Mesodermal cell (in vitro differentiated cells): ENCODE results near the gene CCDC102A. TPM values are rescaled to one million over a fixed set of nuclear protein-coding genes. Genes with fewer than 3 reads are reported as not detected.
A peak's percentile ranks its signal among the peaks of the same experiment; 100 is the strongest.

Experiments
- H3K27ac ChIP-seq: 2 replicates; pipeline ENCODE4 v1.7.0; 2013; ENCODE audit warnings: mild to moderate bottlenecking, low read depth, low read length, moderate library complexity; ENCODE audit not compliant: severe bottlenecking
- H3K36me3 ChIP-seq: 2 replicates; pipeline ENCODE4 v1.7.1; 2013; ENCODE audit warnings: mild to moderate bottlenecking, low read length, moderate library complexity; ENCODE audit not compliant: control insufficient read depth, insufficient read depth
- H3K4me1 ChIP-seq: one replicate; pipeline ENCODE4 v1.7.1; 2013; ENCODE audit warnings: mild to moderate bottlenecking, low read length; ENCODE audit not compliant: insufficient read depth, control insufficient read depth, poor library complexity, severe bottlenecking
- H3K4me3 ChIP-seq: 2 replicates; pipeline ENCODE4 v1.7.0; 2013; ENCODE audit warnings: low read length, control low read depth, mild to moderate bottlenecking; ENCODE audit not compliant: insufficient read depth, poor library complexity, severe bottlenecking; ENCODE audit errors: extremely low read depth
- H3K9me3 ChIP-seq: 2 replicates; pipeline ENCODE4 v1.7.1; 2013; ENCODE audit warnings: mild to moderate bottlenecking, low read length, moderate library complexity; ENCODE audit not compliant: control insufficient read depth
- WGBS, 2 experiments: methylation state at CpG; one replicate each; pipeline ENCODE4 v1.1.5; 2013; ENCODE audit warnings: missing lambda C conversion rate in 2 of 2; ENCODE audit not compliant: insufficient coverage in 2 of 2; 5-methylcytosine and 5-hydroxymethylcytosine counted together
- polyA plus RNA-seq, 2 experiments: library from polyadenylated mRNA; stranded (reverse); fragments of 50-300 nt; gene quantifications; one replicate each; pipeline ENCODE4 v1.2.3, GENCODE V29; 2013

The CCDC102A gene
- polyA plus RNA-seq (2013, experiment 1 of 2): 10.6 TPM
- 12.0 TPM for polyA plus RNA-seq (2013, experiment 2 of 2)

DNA sequence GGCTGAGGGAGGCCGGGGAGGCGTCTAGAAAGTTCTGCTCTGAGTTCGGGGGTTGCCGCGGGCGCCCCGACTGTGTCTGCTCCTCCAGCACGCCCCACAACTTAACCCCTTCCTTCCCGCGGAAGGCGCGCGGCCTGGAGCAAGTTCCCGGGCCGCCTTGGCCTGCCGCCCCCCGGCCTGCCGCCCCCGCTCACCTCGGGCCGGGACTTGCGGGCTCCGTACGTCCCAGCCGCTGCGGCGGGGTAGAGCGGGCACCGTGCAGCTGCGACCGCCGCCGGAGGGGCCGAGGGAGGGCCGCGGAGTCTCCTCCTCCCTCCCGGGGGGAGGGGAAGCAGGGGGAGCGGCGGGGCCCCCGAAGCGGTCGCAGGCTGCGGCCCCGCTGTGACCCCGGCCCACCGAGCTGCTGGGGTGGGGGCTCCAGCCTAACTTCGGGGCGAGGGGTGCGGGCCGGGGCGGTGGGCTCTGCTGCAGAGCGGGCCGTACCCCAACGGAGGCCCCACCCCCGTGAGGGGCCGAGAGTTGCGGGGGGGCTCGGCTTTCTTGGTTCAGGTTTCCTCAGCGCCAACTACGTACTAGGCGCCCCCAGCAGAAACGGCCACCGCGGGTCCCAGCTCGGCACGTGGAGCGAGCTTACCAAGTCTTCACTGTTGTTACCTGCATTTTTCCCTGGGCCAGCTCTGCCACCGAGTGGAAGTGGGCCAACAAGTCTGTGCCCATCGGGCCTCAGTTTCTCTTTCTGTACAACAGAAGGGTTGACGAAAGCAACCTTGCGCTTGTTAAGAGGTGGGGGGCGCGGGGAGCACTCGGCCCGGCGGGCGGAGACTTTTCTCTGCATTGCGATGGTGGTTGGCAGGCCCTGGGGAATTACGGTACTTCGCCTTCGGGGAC lies at the start of gene CCDC102A:
CCDC102A (minus strand) TSS at position 266 of the 888 bp plus-strand sequence. CDS start 7,394 bp downstream, outside the sequence.
- Histone ChIP-seq H3K27ac (peak within 1 kb of the TSS; percentile 89), H3K4me1 (peaks cover 32% of the 10 kb centered on the region), H3K4me3 (peak within 1 kb of the TSS; percentile 59), H3K36me3 (no peaks in the 10 kb centered on the region), H3K9me3 (no peaks in the 10 kb centered on the region)
- WGBS, 2 experiments: 1% methylated on average over 41 to 55 of the region's 81 CpGs

DNA sequence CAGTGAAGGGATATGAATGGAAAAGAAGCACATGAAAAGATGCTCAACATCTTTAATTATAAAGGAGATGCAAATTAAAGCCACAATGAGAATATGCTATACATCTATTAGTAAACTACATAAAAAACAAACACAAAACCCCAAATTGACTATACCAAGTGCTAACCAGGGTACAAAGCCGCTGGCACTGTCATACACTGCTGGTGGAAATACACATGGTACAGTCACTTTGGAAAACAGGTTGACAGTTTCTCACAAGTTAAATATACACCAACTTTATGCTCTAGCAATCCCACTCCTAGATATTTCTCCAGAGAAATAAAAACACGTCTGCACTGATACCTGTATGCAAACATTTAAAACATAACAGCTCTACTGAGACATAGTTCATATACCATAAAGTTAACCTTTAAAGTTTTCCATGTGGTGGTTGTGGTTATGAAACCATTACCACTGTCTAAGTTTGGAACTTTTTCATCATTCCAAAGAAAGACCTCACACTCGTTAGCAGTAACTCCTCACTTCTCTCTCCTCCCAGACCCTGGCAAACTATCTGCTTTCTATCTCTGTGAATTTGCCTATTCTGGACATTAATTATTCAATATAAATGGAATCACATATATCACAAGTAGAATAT lies 48.8 kb upstream of the CCDC102A start:
- H3K9me3 ChIP-seq: peaks cover 6% of the 10 kb centered on the region
- no peak overlapping the region for H3K4me3 ChIP-seq
- H3K36me3 ChIP-seq: no peaks in the 10 kb centered on the region
- 83 to 87% methylated on average over 1 to 2 of the region's 3 CpGs for WGBS, 2 experiments
- no peak overlapping the region for H3K27ac ChIP-seq
- H3K4me1 ChIP-seq: peaks cover 1% of the 10 kb centered on the region

DNA sequence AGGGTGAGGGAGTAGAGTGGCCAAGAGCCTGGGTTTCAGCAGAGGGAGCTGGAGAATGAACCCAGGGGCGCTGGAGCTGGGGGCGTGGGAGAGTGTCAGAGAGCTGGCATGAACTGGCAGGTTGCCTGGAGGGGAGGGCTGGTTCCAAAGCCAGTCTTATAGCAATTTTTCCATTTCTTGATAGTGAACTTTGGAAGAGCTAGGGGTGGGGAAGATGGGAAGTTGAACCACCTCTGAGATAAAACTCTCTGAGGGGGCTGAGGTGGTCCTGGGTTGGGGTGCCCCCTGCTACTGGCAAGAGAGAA lies 42.9 kb upstream of the CCDC102A start:
- 83 to 86% methylated on average over 2 of the region's 2 CpGs for WGBS, 2 experiments
- H3K36me3 ChIP-seq: no peaks in the 10 kb centered on the region
- no peaks in the 10 kb centered on the region for H3K9me3 ChIP-seq
- peaks cover 11% of the 10 kb centered on the region for H3K4me1 ChIP-seq
- no peak overlapping the region for H3K4me3 ChIP-seq
- no peak overlapping the region for H3K27ac ChIP-seq

DNA sequence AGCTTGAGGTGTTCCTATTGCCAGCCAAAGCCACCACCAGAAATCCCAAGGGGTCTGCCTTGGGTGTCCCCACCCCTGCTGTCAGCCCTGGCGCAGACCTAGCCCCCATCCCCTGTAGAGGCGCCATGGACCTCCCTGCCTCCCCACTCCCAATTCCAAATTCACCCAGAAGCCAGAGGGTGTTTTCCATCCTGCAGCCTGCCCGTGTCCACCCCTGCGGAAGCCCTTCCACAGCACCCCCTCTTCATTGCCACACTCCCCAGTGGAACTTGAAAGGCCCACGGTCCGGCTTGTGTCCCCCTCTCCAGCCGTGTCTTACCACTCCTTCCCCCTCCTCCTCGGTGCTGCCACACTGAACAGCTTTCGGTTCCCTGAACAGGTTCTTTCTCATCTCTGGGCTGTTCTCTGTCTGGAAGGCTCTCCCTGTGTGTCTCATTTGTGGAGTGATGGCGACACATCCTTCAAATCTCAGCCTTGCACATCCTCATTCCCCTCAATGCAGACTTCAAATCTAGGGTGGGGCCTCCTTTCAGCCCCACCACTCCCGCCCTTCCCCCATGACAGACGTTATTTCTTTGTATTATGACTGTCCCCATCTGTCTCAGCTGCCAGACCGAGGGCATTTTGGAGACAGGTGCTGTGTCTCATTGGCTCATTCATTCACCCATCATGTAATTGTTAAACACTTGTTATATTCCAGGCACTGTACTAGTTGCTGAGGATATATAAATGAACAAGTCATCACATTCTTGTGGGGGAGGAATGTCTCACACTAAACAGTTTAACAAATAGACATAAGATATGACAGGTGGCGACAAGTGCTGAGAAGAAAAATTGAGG lies 42.4 kb upstream of the CCDC102A start:
- WGBS, 2 experiments: 90 to 93% methylated on average over 11 to 13 of the region's 14 CpGs
- Histone ChIP-seq H3K36me3 (no peaks in the 10 kb centered on the region), H3K9me3 (no peaks in the 10 kb centered on the region), H3K27ac (no peak overlapping the region), H3K4me1 (peaks cover 11% of the 10 kb centered on the region), H3K4me3 (no peak overlapping the region)

DNA sequence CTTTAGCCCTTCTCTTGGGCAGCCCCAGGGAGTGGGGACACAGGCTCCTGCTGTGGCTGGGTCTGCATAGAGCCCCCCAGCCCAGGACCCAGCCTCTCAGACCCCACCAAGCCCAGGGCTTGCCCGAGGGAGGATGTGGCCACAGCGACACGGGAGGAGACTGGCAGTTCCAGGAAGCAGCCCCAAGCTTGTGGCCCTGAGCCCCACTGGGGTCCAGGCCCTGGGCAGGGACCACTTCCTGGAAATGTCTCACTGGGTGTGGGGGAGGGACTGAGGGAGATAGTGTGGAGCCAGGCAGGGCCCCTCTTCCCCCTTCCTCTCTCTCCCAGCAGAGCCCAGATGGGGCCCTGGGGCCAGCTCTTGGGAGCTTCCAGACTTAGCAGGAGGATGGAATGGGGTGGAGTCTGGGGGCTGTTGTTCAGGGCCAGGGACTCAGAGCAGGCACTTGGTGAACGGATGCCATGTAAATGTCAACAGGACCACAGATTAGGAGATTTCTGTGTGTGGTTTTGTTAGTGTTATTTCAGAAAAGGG lies 41.4 kb upstream of the CCDC102A start:
- H3K4me1 ChIP-seq: peaks cover 11% of the 10 kb centered on the region
- H3K27ac ChIP-seq: peak overlapping the region; percentile 30
- H3K36me3 ChIP-seq: no peaks in the 10 kb centered on the region
- no peaks in the 10 kb centered on the region for H3K9me3 ChIP-seq
- 76 to 83% methylated on average over 4 of the region's 4 CpGs for WGBS, 2 experiments
- H3K4me3 ChIP-seq: no peak overlapping the region

DNA sequence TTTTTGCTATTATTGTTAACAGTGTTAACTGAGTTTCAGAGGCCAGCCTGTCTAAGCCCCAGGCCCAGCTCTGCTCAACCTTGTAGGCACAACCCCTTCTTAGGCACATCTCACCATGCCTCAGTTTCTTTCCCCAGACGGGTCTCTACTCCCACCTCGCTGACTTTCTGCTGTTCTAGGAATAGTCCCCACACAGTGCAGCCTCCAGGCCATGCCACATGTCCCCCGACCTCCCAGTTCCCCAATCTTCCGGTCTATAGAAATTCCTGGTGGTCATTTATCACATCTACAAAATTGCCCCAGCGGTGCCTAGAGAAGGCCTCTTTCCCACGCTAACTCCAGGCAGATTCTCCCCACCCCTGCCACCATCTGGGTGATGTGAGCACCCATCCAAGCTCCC lies 40.8 kb upstream of the CCDC102A start:
- Histone ChIP-seq H3K4me1 (peaks cover 11% of the 10 kb centered on the region), H3K4me3 (no peak overlapping the region), H3K36me3 (no peaks in the 10 kb centered on the region), H3K9me3 (no peaks in the 10 kb centered on the region), H3K27ac (peak overlapping the region; percentile 30)
- WGBS, 2 experiments: 91 to 94% methylated on average over 6 of the region's 6 CpGs

DNA sequence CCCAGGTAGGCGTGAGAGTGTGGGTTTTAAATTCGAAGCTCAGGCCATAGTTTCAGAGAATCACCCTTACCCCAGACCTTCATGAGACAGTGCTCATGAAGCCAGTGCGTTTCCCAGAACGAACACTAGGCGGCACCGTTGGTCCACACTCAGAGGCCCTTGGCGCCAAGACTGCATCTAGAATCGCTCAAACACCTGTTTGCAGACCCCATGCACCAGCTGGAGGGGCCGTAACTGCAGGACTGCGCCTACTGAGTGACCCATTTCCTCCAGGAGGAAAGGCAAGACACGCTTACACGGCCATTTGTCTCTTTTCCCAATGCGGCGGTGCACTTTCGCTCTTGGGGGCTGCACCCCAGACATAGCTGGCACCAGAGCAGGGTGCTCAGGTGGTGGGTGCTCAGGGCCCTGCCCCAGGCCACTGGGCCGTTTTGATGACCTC lies 40.1 kb upstream of the CCDC102A start:
- H3K27ac ChIP-seq: no peak overlapping the region
- H3K4me3 ChIP-seq: no peak overlapping the region
- no peaks in the 10 kb centered on the region for H3K9me3 ChIP-seq
- peaks cover 11% of the 10 kb centered on the region for H3K4me1 ChIP-seq
- 29 to 33% methylated on average over 14 to 15 of the region's 16 CpGs for WGBS, 2 experiments
- H3K36me3 ChIP-seq: no peaks in the 10 kb centered on the region

DNA sequence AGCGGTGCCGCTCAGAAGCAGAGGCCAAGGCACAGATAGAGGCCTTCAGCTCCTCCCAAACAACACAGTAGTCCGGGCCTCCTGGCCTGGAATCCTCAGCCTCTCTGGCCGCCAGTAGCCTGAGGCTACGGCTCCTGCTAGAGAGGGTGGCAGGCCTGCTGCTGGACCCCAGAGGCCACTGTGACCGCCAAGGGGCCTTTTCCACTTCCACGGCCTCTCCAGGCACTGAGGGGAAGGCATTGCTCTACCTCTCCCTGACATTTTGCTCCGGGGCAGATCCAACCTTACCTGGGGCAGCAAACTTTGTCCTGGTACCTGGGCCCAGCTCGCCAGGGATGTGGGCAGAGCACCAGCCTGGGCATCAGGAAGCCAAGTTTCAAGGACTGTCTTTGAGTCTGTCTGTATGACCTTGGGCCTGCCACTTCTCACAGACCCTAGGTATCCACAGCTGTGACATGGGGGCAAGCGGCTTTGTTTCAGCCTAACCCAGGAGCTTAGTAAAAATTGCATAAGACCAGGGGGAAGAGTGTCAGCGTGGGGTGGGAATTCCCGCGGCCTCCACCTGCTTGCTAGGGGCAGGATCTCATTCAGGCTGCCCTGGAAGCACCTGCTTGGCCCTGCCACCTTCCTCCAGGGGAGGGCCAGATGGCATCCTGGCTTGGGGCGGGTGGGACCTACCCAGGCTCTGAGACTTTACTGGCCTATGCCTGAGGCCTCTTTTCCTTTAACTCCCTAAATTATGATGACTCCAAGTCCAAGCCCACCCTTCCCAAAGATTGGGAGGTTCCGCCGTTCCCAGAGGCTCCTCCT lies 39.3 kb upstream of the CCDC102A start:
- Histone ChIP-seq H3K27ac (no peak overlapping the region), H3K9me3 (no peaks in the 10 kb centered on the region), H3K4me3 (no peak overlapping the region), H3K36me3 (no peaks in the 10 kb centered on the region), H3K4me1 (peaks cover 11% of the 10 kb centered on the region)
- WGBS, 2 experiments: 90 to 93% methylated on average over 13 to 16 of the region's 16 CpGs

DNA sequence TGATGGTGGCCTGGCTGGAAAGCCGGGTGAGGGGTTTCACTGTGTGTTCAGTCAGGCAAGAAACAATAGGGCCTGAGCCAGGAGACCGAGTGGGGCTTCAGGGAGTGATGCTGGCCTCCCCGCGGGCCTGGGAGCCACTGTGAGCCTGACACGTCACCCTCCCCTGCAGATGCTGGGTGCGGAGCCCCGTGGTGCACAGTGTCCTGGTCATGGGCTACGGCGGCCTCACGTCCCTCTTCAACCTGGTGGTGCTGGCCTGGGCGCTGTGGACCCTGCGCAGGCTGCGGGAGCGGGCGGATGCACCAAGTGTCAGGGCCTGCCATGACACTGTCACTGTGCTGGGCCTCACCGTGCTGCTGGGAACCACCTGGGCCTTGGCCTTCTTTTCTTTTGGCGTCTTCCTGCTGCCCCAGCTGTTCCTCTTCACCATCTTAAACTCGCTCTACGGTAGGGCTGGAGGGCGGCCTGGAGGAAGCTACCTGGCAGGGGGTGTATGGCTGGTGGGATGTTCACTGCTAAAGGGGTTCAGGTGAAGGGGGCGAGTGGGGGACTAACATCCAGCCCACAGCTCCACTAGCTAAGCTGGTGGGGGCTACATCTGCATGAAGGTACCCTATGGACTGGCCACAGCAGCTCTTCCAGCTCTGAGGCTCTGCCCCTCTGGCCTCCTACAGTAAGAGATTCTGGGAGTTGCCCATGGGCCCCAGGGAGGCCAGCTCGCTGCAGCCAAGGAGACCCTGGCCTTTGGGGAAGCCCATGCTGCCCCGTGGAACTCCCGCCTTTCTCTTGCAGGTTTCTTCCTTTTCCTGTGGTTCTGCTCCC lies 38.5 kb upstream of the CCDC102A start:
- H3K4me1 ChIP-seq: peaks cover 11% of the 10 kb centered on the region
- no peak overlapping the region for H3K27ac ChIP-seq
- no peak overlapping the region for H3K4me3 ChIP-seq
- H3K36me3 ChIP-seq: no peaks in the 10 kb centered on the region
- WGBS, 2 experiments: 93 to 94% methylated on average over 20 to 21 of the region's 24 CpGs
- H3K9me3 ChIP-seq: no peaks in the 10 kb centered on the region
